Urothelium cell line (cell line): Measurements from ENCODE around the gene ERV3-1.
"Not testable (repeated sequence)": the region's sequence is repeated elsewhere in the genome, so short reads cannot be mapped to it uniquely, and the experiment has no call there.

ENCODE experiments used
- DNase-seq: peaks from one replicate; pipeline ENCODE4 v3.0.0; 2011; ENCODE audit warnings: low spot score, mixed read lengths
- FAIRE-seq: peaks from 2 replicates; lab custom pipeline; 2011; peaks lifted over from hg19 to GRCh38; lab: Jason Lieb, UNC

The ERV3-1 gene

GRCh38 chr7:64945503-64946175, 60.8 kb downstream of the ERV3-1 start:
- DNase-seq: no peak
- FAIRE-seq: no peak

DNA sequence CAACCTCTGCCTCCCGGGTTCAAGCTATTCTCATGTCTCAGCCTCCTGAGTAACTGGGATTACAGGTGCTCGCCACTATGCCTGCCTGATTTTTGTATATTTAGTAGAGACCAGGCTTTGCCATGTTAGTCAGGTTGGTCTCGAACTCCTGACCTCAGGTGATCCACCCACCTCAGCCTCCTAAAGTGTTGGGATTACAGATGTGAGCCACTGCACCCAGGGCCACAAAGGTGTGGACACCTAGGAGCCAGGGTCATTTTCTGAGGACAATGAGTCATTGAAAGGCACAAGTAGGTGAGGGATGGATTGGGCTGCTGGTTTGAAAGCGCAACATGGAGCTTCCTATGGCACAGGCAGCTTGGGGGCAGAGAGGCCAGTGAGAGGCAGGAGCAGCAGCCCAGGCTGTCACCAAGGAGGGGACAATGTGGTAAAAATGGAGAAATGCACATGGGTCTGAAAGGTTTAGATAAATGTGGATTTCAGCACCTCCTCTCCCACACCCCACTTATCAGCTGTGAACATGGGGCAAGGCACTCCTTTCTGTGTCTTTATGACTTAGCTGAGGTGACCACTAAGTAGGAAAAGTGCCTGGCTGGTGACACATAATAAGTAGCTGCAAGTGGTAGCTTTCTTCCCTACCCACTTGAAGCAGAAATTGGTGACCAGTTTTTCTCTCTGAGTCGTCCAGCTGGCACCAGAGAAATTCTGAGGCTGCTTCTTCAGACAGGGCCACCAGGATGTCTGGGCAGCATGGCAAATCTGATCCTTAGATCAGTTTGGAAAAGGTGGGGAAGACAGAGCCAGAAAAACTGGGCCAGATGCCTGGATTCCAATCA, 61.6 kb downstream of the ERV3-1 start:
- DNase-seq, FAIRE-seq: not testable (repeated sequence)
